Neuron (in vitro differentiated cells): ENCODE measurements around the gene NFATC1.

Experiments
- H2AFZ ChIP-seq: one replicate; pipeline ENCODE4 v1.6.1; 2013; ENCODE audit warnings: low read depth, mild to moderate bottlenecking, inconsistent platforms, low read length, moderate library complexity
- H3K27me3 ChIP-seq: one replicate; pipeline ENCODE4 v1.6.1; 2013; ENCODE audit warnings: low read length; ENCODE audit not compliant: insufficient read depth
- H3K36me3 ChIP-seq: one replicate; pipeline ENCODE4 v1.6.1; 2013; ENCODE audit warnings: low read length; ENCODE audit not compliant: insufficient read depth
- H3K4me1 ChIP-seq: one replicate; pipeline ENCODE4 v1.6.1; 2013; ENCODE audit warnings: low read length; ENCODE audit not compliant: insufficient read depth
- H3K4me3 ChIP-seq: 2 replicates; pipeline ENCODE4 v1.5.1; 2013; ENCODE audit warnings: mild to moderate bottlenecking, low read length, moderate library complexity
- H3K9me3 ChIP-seq: one replicate; pipeline ENCODE4 v1.6.1; 2013; ENCODE audit warnings: low read length

The NFATC1 gene

GRCh38 chr18:79571211-79572092 lies 175.7 kb downstream of the NFATC1 start:
- Histone ChIP-seq H3K4me1 (peaks cover 8% of the 10 kb centered on the region), H3K4me3 (no peak overlapping the region), H2AFZ (no peak overlapping the region), H3K36me3 (no peaks in the 10 kb centered on the region), H3K27me3 (peaks cover 5% of the 10 kb centered on the region), H3K9me3 (peaks cover 13% of the 10 kb centered on the region)

- Histone ChIP-seq H2AFZ (no peak overlapping the region), H3K27me3 (peaks cover 5% of the 10 kb centered on the region), H3K9me3 (peaks cover 13% of the 10 kb centered on the region), H3K4me1 (peaks cover 7% of the 10 kb centered on the region), H3K36me3 (no peaks in the 10 kb centered on the region), H3K4me3 (no peak overlapping the region)
Measured at GRCh38 chr18:79572093-79572780, 176.5 kb downstream of the NFATC1 start.

GRCh38 chr18:79572848-79573451 lies 177.2 kb downstream of the NFATC1 start:
- H3K4me1 ChIP-seq: peaks cover 1% of the 10 kb centered on the region
- no peak overlapping the region for H3K4me3 ChIP-seq
- H2AFZ ChIP-seq: no peak overlapping the region
- peaks cover 5% of the 10 kb centered on the region for H3K27me3 ChIP-seq
- no peaks in the 10 kb centered on the region for H3K36me3 ChIP-seq
- peaks cover 13% of the 10 kb centered on the region for H3K9me3 ChIP-seq

GRCh38 chr18:79573921-79574491 lies 178.3 kb downstream of the NFATC1 start:
- peaks cover 13% of the 10 kb centered on the region for H3K9me3 ChIP-seq
- no peak overlapping the region for H3K4me3 ChIP-seq
- H3K4me1 ChIP-seq: no peaks in the 10 kb centered on the region

GRCh38 chr18:79574938-79575525 lies 179.3 kb downstream of the NFATC1 start:
- Histone ChIP-seq H3K9me3 (peaks cover 13% of the 10 kb centered on the region), H3K4me1 (no peaks in the 10 kb centered on the region), H3K4me3 (no peak overlapping the region), H3K27me3 (peaks cover 5% of the 10 kb centered on the region), H3K36me3 (no peaks in the 10 kb centered on the region), H2AFZ (no peak overlapping the region)

More at GRCh38 chr18:79573921-79574491, 178.3 kb downstream of the NFATC1 start:
- Histone ChIP-seq H2AFZ (no peak overlapping the region), H3K27me3 (peaks cover 5% of the 10 kb centered on the region), H3K36me3 (no peaks in the 10 kb centered on the region)

GRCh38 chr18:79575891-79576685 lies 180.4 kb downstream of the NFATC1 start:
- H3K4me1 ChIP-seq: no peaks in the 10 kb centered on the region
- H3K9me3 ChIP-seq: peaks cover 13% of the 10 kb centered on the region
- no peaks in the 10 kb centered on the region for H3K27me3 ChIP-seq
- H2AFZ ChIP-seq: no peak overlapping the region
- no peaks in the 10 kb centered on the region for H3K36me3 ChIP-seq
- H3K4me3 ChIP-seq: no peak overlapping the region

GRCh38 chr18:79576686-79577351 lies 181.1 kb downstream of the NFATC1 start:
- Histone ChIP-seq H3K27me3 (no peaks in the 10 kb centered on the region), H3K4me3 (no peak overlapping the region), H3K4me1 (no peaks in the 10 kb centered on the region)

GRCh38 chr18:79577451-79578395 lies 182.0 kb downstream of the NFATC1 start:
- H2AFZ ChIP-seq: no peak overlapping the region
- no peaks in the 10 kb centered on the region for H3K27me3 ChIP-seq
- H3K4me1 ChIP-seq: no peaks in the 10 kb centered on the region
- no peaks in the 10 kb centered on the region for H3K36me3 ChIP-seq
- peaks cover 10% of the 10 kb centered on the region for H3K9me3 ChIP-seq
- H3K4me3 ChIP-seq: no peak overlapping the region

More at GRCh38 chr18:79576686-79577351, 181.1 kb downstream of the NFATC1 start:
- Histone ChIP-seq H2AFZ (no peak overlapping the region), H3K9me3 (peaks cover 12% of the 10 kb centered on the region), H3K36me3 (no peaks in the 10 kb centered on the region)

- no peak overlapping the region for H2AFZ ChIP-seq
- no peaks in the 10 kb centered on the region for H3K4me1 ChIP-seq
- no peaks in the 10 kb centered on the region for H3K36me3 ChIP-seq
- peaks cover 6% of the 10 kb centered on the region for H3K9me3 ChIP-seq
- H3K27me3 ChIP-seq: no peaks in the 10 kb centered on the region
- no peak overlapping the region for H3K4me3 ChIP-seq
Measured at GRCh38 chr18:79578396-79579260, 182.9 kb downstream of the NFATC1 start.
